ENCODE measurements around the gene ADGRV1.

Gene ADGRV1

DNA sequence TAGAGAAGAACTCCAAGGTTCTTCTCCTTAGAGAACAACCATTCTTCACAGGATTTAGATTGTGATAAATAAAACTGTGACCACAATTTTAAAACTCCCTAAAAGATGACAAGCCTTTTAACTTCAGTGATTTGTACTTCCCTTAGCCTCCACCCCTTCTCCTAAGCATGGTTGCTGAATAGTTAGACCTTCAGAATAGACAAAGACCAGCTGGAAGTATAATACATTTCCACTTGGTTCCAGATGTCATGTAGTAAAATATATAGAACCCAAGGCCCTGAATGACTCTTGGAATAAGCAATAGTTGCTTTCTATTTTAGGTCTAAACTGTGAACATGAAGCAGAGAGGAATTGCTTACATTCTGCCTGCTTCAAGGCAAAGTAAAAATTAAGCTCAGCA lies 615.8 kb downstream of the ADGRV1 start:
- H3K36me3 ChIP-seq (ENCODE audit: control insufficient read depth in 1 of 2, insufficient read depth in 2 of 2, low read length in 2 of 2) = no peaks in the 10 kb centered on the region
- no peak overlapping the region for H3K23ac ChIP-seq (ENCODE audit: low read length)
- no peak overlapping the region for H3K4me3 ChIP-seq (ENCODE audit: low read depth, low read length)
- no peak overlapping the region for H2BK5ac ChIP-seq (ENCODE audit: low read depth, low read length, poor library complexity)
- no peaks in the 10 kb centered on the region for H3K79me2 ChIP-seq (ENCODE audit: control insufficient read depth, insufficient read depth, low read length, poor library complexity)
- no peak overlapping the region for H3K4ac ChIP-seq (ENCODE audit: low read depth, low read length)
- H4K12ac ChIP-seq (ENCODE audit: low read depth, low read length) = no peak overlapping the region
- no peaks in the 10 kb centered on the region for H3K27me3 ChIP-seq (ENCODE audit: insufficient read depth, low read length)
- H3K4me1 ChIP-seq (ENCODE audit: control insufficient read depth in 1 of 2, insufficient read depth in 2 of 2, low read length in 2 of 2) = peaks cover 0 to 4% of the 10 kb centered on the region in 2 experiments
- H3K14ac ChIP-seq (ENCODE audit: low read length) = no peak overlapping the region
- no peak for DNase-seq
- H2BK120ac ChIP-seq (ENCODE audit: insufficient read depth, low read length, poor library complexity) = no peak overlapping the region
- no peak overlapping the region for H2AFZ ChIP-seq (ENCODE audit: insufficient read depth, low read length, poor library complexity)
- H3K79me1 ChIP-seq (ENCODE audit: low read length) = no peaks in the 10 kb centered on the region
- H3K18ac ChIP-seq (ENCODE audit: low read length) = no peak overlapping the region
- no peak overlapping the region for H3K9ac ChIP-seq (ENCODE audit: low read length)
- no peak overlapping the region for H3K27ac ChIP-seq (ENCODE audit: low read depth, low read length)
- no peak overlapping the region for H2AK5ac ChIP-seq (ENCODE audit: low read length)
- H3K9me3 ChIP-seq (ENCODE audit: insufficient read depth, low read depth, low read length) = no peaks in the 10 kb centered on the region
- no peak overlapping the region for H4K8ac ChIP-seq (ENCODE audit: low read depth, low read length)
- no peak overlapping the region for H2BK12ac ChIP-seq (ENCODE audit: low read length)
- no peak overlapping the region for H3K4me2 ChIP-seq (ENCODE audit: low read length)
- no peak overlapping the region for H4K91ac ChIP-seq (ENCODE audit: low read depth, low read length)

DNA sequence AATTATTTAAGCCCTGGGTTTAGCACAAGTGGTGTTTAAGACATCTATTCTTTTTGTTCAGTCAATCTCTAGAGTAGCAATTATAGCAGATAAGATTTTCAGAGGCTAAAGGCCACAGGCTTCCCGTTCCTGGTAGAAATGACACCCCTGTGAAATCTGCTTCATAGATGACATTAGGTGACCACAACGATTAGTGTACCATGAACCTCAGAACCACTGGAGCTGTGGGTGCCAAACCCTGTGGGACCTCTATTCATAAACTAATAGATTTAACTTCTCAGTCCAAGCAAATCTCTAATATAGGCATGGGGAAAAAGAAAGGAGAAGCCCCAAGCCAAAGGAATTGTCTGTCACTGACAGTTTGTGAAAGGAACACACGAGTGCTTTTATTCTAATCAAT lies 617.1 kb downstream of the ADGRV1 start:
- Histone ChIP-seq H3K4me1 (ENCODE audit: control insufficient read depth in 1 of 2, insufficient read depth in 2 of 2, low read length in 2 of 2) (peaks cover 0 to 4% of the 10 kb centered on the region in 2 experiments), H3K18ac (ENCODE audit: low read length) (no peak overlapping the region), H3K4me3 (ENCODE audit: low read depth, low read length) (no peak overlapping the region), H3K9ac (ENCODE audit: low read length) (peak overlapping the region; percentile 74), H2BK120ac (ENCODE audit: insufficient read depth, low read length, poor library complexity) (no peak overlapping the region), H2AFZ (ENCODE audit: insufficient read depth, low read length, poor library complexity) (no peak overlapping the region), H2BK5ac (ENCODE audit: low read depth, low read length, poor library complexity) (no peak overlapping the region), H4K8ac (ENCODE audit: low read depth, low read length) (no peak overlapping the region), H2AK5ac (ENCODE audit: low read length) (no peak overlapping the region), H4K91ac (ENCODE audit: low read depth, low read length) (no peak overlapping the region), H3K9me3 (ENCODE audit: insufficient read depth, low read depth, low read length) (no peaks in the 10 kb centered on the region), H3K4ac (ENCODE audit: low read depth, low read length) (no peak overlapping the region), H3K36me3 (ENCODE audit: control insufficient read depth in 1 of 2, insufficient read depth in 2 of 2, low read length in 2 of 2) (no peaks in the 10 kb centered on the region), H3K79me1 (ENCODE audit: low read length) (no peaks in the 10 kb centered on the region), H2BK12ac (ENCODE audit: low read length) (no peak overlapping the region), H3K23ac (ENCODE audit: low read length) (no peak overlapping the region), H3K4me2 (ENCODE audit: low read length) (no peak overlapping the region), H3K79me2 (ENCODE audit: control insufficient read depth, insufficient read depth, low read length, poor library complexity) (no peaks in the 10 kb centered on the region), H3K14ac (ENCODE audit: low read length) (no peak overlapping the region), H3K27ac (ENCODE audit: low read depth, low read length) (no peak overlapping the region), H4K12ac (ENCODE audit: low read depth, low read length) (no peak overlapping the region), H3K27me3 (ENCODE audit: insufficient read depth, low read length) (no peaks in the 10 kb centered on the region)
- WGBS (ENCODE audit: extremely low coverage, insufficient coverage, insufficient read length) = no CpG with 5 or more reads among the region's 3 CpGs
- no peak for DNase-seq

DNA sequence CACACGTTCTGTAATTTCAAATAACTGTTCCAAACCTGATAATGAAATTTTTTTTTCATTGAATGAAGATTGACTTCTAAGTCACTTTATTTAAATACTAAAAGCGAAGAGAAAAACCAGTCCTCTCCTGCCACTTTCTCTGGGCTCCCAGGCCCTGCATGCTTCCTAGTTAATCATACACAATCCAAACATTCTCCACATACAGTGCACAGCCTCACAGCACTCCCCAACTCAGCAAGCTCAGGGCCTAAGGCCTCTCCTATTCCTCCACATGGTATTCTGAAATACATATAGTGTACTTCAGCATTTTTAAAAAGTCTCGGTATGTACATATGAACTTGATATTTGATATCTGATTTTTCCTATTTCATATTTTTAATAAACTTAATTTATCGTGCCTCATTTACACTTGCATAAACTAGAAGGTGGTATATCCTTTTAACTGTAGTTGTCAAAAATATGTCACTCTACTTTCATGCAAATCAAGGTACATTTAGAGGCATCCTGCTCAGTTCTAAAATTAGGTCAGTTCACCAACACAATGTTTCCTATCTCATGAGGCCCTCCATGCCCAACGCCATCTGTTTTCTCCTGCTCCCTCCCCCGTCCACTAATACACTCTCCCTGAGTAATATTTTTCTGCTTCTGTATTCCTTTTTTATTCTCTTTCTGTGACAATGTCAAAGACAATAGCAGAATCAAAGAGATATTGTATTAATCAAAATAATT lies 617.9 kb downstream of the ADGRV1 start:
- Histone ChIP-seq H3K27me3 (ENCODE audit: insufficient read depth, low read length) (no peaks in the 10 kb centered on the region), H3K9me3 (ENCODE audit: insufficient read depth, low read depth, low read length) (no peaks in the 10 kb centered on the region), H3K4ac (ENCODE audit: low read depth, low read length) (no peak overlapping the region), H3K79me2 (ENCODE audit: control insufficient read depth, insufficient read depth, low read length, poor library complexity) (no peaks in the 10 kb centered on the region), H4K8ac (ENCODE audit: low read depth, low read length) (no peak overlapping the region), H3K36me3 (ENCODE audit: control insufficient read depth in 1 of 2, insufficient read depth in 2 of 2, low read length in 2 of 2) (no peaks in the 10 kb centered on the region), H2BK120ac (ENCODE audit: insufficient read depth, low read length, poor library complexity) (no peak overlapping the region), H3K79me1 (ENCODE audit: low read length) (no peaks in the 10 kb centered on the region), H4K12ac (ENCODE audit: low read depth, low read length) (no peak overlapping the region), H3K23ac (ENCODE audit: low read length) (no peak overlapping the region), H3K4me1 (ENCODE audit: control insufficient read depth in 1 of 2, insufficient read depth in 2 of 2, low read length in 2 of 2) (peaks cover 0 to 4% of the 10 kb centered on the region in 2 experiments), H3K27ac (ENCODE audit: low read depth, low read length) (no peak overlapping the region), H3K18ac (ENCODE audit: low read length) (no peak overlapping the region), H2AFZ (ENCODE audit: insufficient read depth, low read length, poor library complexity) (no peak overlapping the region), H2BK5ac (ENCODE audit: low read depth, low read length, poor library complexity) (no peak overlapping the region), H3K14ac (ENCODE audit: low read length) (no peak overlapping the region), H2AK5ac (ENCODE audit: low read length) (no peak overlapping the region), H3K9ac (ENCODE audit: low read length) (no peak overlapping the region), H3K4me2 (ENCODE audit: low read length) (no peak overlapping the region), H2BK12ac (ENCODE audit: low read length) (no peak overlapping the region), H4K91ac (ENCODE audit: low read depth, low read length) (no peak overlapping the region), H3K4me3 (ENCODE audit: low read depth, low read length) (no peak overlapping the region)
- WGBS (ENCODE audit: extremely low coverage, insufficient coverage, insufficient read length) = no CpG with 5 or more reads among the region's 6 CpGs
- peak; percentile 37 to 72 for DNase-seq

DNA sequence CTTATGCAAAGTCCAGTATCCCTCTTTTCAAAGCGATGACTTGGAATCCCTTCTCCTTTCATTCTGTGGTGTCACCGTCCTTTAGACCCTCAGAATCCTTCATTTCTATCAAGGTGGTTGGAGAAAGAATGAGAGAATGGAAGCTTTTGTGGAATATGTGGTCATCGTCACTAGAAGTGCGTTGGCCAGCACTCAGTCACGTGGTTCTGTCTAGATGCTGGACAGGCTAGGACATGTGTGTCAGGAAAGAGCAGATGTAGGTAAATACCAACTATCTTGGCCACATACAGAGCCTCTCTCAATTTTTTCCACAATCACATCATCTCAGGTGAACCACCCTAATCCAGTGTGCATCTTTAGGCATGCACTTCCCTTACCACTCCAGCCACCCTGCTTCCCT lies 618.5 kb downstream of the ADGRV1 start:
- no peak overlapping the region for H2BK5ac ChIP-seq (ENCODE audit: low read depth, low read length, poor library complexity)
- no peak overlapping the region for H3K9ac ChIP-seq (ENCODE audit: low read length)
- no peak overlapping the region for H4K8ac ChIP-seq (ENCODE audit: low read depth, low read length)
- H3K4me2 ChIP-seq (ENCODE audit: low read length) = no peak overlapping the region
- H2BK120ac ChIP-seq (ENCODE audit: insufficient read depth, low read length, poor library complexity) = no peak overlapping the region
- H3K79me1 ChIP-seq (ENCODE audit: low read length) = no peaks in the 10 kb centered on the region
- H3K4ac ChIP-seq (ENCODE audit: low read depth, low read length) = no peak overlapping the region
- DNase-seq = no peak
- H2AFZ ChIP-seq (ENCODE audit: insufficient read depth, low read length, poor library complexity) = no peak overlapping the region
- H3K79me2 ChIP-seq (ENCODE audit: control insufficient read depth, insufficient read depth, low read length, poor library complexity) = no peaks in the 10 kb centered on the region
- H3K23ac ChIP-seq (ENCODE audit: low read length) = no peak overlapping the region
- H3K4me1 ChIP-seq (ENCODE audit: control insufficient read depth in 1 of 2, insufficient read depth in 2 of 2, low read length in 2 of 2) = peaks cover 0 to 4% of the 10 kb centered on the region in 2 experiments
- no peak overlapping the region for H4K12ac ChIP-seq (ENCODE audit: low read depth, low read length)
- H3K9me3 ChIP-seq (ENCODE audit: insufficient read depth, low read depth, low read length) = no peaks in the 10 kb centered on the region
- no peak overlapping the region for H4K91ac ChIP-seq (ENCODE audit: low read depth, low read length)
- no peak overlapping the region for H3K18ac ChIP-seq (ENCODE audit: low read length)
- WGBS (ENCODE audit: extremely low coverage, insufficient coverage, insufficient read length) = no CpG with 5 or more reads among the region's 5 CpGs
- no peak overlapping the region for H2AK5ac ChIP-seq (ENCODE audit: low read length)
- no peak overlapping the region for H3K27ac ChIP-seq (ENCODE audit: low read depth, low read length)
- H3K4me3 ChIP-seq (ENCODE audit: low read depth, low read length) = no peak overlapping the region
- no peak overlapping the region for H3K14ac ChIP-seq (ENCODE audit: low read length)
- no peaks in the 10 kb centered on the region for H3K27me3 ChIP-seq (ENCODE audit: insufficient read depth, low read length)
- no peak overlapping the region for H2BK12ac ChIP-seq (ENCODE audit: low read length)
- H3K36me3 ChIP-seq (ENCODE audit: control insufficient read depth in 1 of 2, insufficient read depth in 2 of 2, low read length in 2 of 2) = no peaks in the 10 kb centered on the region

Data from trophoblast cell (in vitro differentiated cells and primary cell).